Measurements from ENCODE around the gene PRDM15.

Gene PRDM15

DNA sequence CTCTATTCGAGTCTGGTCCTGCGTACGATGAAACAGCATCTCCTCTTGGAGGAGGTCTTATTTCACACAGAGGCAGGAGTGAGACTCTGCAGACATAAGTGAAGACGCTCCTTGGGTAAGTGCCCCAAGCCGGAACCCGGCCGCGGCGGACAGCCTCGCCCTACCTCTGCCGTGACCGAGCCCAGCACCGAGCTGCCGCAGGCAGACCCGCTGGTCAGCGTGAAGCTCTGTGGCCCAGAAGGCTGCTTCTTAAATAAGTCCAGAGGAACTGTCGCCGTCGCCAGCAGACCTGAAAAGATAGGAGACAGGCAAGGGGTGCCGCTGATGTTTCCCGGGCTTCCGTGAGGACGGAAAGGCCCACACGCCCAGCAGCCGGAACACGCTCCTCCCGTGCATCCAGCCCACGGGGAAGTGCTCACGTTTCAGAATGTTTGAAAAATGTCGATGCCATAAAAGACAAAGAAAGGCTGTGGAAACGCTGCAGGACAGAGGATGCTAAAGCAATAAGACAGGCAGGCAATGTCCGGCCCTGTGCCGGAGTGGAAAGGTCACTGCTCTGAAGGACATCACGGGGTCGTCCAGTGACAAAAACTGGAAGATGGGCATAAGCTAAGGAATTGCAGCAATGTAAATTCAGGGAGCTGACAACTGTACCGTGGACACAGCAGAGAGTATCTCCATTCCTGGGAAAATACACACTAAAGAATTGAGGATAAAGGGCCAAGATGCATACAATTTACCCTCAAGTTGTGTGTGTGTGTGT lies 28.5 kb upstream of the PRDM15 start:
- no peak for DNase-seq

DNA sequence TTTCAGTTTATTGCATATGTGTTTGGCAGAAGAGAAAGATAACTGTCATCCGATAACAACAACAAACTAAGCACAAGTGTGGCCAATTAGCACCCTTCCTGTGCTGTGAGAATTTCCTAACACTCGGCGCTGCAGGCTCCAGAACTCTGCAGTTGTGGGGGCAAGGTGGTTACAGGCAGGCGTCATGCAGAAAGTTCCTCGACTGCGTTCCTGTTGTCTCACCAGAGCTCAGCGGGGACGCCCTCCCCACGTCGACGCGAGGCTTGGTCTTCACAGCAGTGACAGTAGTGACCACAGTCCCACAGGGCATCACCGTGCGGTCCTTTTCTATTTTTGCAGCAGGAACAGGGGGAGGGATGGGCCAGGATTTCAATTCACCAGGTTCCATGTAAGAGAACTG lies 27.6 kb upstream of the PRDM15 start:
- DNase-seq = no peak

DNA sequence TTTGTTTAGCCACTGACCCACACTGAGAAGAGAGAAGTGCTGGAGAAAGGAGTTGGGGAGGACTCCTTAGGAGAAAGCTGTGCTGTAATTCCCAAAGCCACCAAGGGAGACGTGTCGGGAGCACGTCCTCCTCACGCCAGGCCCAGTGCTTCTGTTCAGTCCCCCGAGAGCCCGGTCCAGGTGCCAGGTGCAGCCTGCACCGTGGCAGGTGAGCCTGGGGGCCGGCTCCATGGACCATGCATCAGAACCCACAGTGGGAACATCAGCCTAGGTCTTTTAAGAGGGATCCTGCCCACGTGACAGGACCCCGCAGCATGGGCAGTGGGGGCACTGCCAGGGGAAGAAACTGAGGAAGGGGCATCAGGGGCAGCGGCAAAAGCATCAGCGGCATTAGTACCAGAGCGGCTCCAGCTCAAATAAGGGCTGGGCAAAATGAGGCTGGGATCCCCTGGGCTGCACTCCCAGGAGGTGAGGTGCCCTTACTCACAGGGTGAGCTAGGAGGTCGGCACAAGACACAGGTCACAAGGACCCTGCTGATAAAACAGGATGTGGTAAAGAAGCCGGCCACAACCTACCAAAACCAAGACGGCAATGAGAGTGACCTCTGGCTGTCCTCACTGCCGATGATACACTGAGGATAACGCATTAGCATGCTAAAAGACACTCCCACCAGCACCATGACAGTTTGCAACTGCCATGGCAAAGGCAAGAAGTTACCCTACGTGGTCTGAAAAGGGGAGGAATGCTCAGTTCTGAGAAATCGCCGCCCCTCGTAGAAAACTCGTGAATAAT lies 24.6 kb upstream of the PRDM15 start:
- no peak for DNase-seq

DNA sequence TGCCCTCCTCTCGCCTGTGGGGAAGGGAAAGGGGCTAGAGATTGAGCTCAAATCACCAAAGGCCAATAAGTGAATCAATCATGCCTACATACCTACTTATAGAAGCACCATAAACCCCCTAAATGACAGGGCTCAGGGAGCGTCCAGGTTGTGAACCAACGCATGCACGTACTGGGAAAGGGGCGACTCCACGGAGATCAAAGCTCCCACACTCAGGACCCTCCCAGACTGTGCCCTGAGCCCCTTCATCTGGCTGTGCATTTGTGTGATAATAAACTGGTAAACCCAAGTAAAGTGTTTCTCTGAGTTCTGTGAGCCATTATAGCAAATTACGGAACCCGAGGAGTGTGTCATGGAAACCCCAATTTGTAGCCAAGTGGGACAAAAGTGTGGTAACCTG lies 23.8 kb upstream of the PRDM15 start:
- DNase-seq = no peak

DNA sequence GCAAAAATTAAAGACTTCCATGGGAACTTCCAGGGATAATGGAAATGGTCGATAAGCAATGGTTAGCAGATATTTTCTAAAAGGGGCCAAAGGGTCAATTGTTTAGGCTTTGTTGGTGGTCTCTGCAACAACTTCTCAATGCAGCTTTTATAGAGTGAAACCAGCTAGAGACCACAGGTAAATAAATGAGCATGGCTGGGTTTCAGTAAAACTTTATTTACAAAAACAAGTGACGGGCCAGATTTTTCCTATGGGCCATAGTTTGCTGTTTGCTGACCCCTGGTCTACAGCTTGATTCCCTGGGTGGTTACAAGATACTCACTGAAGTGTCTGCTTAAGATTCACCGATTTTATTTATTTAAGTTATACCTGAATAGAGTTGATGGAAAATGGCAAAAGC lies 22.6 kb upstream of the PRDM15 start:
- no peak for DNase-seq

DNA sequence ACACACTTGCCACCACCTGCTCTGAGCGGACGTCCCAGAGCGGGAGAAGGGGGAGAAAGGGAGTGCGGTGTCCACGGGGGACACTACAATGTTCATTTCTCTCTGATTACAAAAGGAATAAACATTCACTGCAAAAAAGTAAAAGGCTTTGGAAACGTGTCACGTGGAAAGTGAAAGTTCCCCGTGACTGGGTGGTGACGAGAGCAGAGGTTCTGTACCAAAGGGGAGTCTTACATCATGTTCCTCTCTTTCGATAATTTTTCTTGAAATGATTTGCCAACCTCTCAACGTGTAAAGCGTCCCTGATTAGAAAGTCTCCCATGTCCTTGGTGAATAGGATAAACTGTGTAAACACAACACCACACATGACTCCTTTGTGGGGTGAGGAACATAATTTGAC lies 22.0 kb upstream of the PRDM15 start:
- no peak for DNase-seq

DNA sequence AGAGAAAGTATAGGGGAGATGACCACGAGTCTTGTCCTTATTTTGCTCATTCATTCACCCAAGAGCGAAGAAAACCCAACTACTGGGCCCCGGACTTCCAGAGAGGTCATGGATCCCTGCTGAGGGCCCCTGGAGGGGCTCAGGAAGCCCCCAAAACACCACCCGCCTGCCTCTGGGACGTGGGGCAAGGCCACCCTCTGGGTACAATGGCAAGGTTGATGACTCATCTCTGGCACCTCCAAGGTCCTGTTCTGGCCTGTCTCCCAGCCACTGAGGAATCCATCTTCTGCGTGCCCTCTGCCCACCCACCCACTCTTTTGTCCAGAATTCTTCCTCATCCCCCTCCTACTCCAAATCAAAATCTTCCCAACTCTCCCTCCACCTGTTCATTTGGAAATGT lies 21.3 kb upstream of the PRDM15 start:
- DNase-seq = no peak

DNA sequence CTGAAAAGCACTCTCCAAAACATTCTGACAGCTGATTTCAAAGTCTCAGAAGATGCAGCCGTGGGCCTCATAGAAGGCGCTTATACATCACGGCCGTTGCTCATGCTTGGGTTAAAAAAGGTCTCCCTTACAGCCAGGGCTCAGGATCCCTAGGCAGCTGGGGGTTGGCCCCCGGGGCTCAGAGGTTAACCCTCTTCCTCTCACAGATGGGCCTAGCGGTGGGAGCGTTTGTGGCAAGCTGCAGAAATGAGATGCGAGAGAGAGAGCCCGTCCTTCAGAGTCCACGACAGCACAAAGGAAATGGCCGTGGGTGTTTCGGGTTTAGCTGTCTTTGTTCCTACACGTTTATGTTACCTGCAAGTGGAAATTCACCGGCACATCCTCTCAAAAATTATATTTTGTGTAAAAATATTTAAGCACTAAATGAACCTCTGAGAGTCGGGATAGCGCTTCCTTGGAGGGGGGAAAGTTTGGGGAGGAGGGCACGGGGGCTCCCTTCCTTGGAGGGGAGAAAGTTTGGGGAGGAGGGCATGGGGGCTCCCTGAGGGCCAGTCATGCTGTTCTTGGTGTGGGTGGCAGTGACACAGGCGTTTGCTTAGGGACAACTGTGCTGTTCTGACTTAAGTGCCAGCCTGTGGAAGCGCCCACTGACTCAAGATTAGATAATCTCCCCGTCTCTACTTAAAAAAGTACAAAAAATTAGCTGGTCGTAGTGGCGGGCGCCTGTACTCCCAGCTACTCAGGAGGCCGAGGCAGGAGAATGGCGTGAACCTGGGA lies 20.5 kb upstream of the PRDM15 start:
- DNase-seq = no peak

DNA sequence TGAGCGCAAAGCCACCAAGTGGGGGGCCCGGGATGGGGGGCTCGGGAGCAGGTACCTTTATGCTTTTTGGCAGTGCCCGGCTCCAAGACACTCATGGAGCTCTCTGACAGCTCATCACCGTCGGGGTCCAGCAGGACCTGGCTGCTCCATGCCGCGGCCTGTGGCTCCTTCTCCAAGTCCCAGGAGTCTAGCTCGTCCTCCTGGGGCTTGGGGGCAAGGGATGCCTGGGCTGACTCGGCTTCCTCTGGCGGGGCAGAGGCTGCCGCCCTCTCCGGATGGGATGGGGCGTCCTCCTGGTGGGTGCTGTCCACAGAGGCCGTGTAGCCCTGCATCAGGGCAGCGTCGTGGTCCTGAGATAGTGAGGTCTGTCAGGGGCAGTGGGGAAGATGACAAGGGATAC lies 19.9 kb upstream of the PRDM15 start:
- no peak for DNase-seq

DNA sequence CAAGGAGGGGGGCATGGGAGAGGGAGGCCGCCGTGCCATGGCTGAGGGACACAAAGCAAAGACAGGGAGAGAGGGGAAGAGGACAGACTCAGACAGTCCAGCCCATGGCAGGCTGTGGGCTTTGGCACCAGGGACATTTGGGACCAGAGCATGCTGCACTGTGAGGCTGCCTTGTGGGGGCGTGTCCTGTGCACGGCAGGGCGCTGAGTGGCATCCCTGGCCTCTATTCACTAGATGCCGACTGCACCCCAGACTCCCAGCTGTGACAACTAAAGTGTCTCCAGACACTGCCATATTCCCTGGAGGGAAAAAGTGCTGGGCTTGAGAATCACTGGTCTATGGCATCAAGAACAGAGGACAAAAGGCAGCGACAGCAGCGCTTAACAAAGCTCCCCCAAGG lies 18.6 kb upstream of the PRDM15 start:
- DNase-seq = no peak

DNA sequence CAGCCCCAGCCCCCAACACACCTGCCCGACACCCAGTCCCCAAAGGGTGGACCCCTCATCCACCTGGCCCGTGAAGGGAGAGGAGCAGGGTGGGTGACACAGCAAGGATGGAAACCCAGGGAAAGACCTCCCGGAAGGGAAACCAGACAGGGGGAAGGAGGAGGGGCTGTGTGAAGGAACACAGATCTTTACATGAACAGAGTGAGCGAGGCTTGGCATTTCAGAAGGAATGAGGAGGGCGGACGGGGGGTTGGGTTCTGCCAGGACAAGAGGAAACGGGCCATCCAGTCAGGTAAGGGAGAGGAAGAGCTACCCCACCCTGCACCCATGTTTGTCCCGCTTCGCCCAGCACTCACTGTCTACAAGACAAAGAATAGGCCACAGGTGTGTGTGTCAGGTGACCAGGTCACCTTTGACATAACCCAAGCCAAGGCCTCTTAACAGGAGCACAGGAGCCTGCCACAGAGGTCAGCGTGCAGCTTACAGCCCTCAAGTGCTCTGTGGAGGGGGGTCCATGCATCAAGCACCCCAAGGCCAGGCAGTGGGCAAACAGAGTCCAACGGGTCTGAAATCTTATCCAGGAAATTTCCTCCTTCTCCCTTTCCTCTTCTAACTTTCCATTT lies 18.0 kb upstream of the PRDM15 start:
- no peak for DNase-seq

DNA sequence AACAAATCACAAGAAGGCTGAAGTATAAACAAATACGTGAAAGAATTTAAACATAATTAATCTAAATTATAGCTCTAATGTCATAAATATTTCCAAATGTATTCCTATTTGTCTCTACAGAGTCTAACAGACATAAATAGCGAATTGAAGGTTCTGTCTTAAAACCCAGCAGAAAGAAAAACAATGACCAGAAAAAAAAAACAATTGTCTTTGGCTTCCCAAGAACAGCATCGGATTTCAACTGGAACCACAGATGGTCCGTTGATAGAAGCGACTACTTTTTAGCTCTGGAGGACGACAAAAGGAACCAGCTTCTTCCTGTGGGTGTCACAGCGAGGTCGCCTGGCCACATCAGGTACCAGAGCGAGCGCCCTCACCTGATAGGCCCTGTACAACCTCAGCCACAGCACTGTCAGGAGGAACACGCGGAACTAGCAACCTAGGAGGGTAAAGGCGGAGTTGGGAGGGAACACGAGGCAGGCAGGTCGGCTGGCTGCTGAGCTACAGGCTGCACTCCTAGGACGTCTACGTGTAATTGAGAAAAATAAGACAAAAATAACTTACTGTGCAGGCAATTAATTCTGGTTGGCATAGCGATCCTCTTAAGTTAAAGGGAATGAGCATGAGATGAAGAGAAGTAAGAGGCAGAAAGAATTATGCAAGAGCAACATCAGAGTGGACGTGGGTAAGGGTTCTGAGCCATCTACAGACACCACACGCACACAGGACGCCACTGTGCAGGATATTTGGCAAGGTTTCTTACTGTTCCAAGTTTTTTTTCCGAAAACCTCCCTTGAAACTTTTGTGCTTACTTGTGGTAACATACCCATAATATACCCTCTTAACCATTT lies 16.7 kb upstream of the PRDM15 start:
- no peak for DNase-seq

DNA sequence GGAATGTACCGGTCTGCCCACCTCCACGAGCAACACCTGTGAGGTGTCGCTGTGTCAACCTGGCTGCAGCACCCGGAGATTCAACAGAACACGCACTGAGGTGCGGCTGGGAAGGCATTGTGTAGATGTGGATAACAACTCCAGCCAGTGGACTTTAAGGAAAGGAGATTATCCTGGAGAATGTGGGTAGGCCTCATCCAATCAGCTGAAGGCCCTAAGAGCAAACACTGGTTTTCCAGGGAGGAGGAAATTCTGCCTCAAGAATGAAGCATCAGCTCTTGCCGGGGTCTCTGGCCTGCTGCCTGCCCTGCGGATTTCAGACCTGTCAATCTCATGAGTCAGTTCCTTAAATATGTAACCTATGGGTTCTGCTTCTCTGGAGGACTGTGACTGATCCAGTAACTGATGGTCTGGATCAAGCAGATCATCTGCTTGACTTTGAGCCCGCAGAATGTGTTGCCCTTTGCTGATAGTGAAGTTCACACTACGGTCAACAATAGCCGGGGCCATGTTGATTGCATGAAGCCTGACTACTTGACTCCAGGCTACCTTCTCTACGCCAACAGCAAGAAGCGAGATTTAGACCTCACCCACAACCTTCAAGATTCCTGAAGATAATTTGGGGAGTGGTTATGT lies 15.9 kb upstream of the PRDM15 start:
- DNase-seq = no peak

DNA sequence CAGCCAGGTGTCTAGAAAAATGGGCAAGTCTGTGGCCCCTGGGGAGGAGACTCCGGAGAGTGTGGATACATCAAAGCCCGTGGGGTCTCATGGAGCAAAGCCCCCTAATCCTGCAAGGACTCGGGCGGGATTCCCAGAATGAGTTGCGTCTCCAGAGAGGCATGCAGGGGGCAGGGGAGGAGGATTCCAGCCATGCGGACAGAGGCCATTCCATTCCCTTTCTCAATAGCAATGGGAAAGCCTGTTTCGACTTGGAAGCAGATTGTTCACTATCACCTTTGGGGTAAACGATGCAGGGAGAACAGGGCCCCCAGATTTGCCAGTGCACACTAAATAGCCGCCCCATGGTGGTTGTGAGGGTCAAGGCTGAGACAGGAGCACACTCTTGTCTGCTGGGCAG lies 15.4 kb upstream of the PRDM15 start:
- DNase-seq = no peak

DNA sequence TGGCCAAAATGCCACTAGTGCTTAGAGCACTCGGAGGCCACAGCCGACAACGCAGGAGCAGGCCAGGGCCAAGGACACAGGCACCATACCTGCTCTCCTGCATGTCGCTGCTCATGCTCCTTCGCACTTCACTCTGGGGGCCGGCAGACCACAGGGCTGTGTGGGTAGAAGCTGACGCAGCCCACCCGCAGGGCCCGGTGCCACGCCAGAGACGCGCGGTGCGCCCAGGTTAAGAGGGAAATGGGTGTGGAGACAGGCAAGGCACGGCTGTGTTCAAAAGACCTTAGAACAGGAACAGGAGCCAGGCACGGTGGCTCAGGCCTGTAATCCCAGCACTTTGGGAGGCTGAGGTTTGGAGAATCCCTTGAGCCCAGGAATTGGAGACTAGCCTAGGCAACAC lies 13.6 kb upstream of the PRDM15 start:
- no peak for DNase-seq

DNA sequence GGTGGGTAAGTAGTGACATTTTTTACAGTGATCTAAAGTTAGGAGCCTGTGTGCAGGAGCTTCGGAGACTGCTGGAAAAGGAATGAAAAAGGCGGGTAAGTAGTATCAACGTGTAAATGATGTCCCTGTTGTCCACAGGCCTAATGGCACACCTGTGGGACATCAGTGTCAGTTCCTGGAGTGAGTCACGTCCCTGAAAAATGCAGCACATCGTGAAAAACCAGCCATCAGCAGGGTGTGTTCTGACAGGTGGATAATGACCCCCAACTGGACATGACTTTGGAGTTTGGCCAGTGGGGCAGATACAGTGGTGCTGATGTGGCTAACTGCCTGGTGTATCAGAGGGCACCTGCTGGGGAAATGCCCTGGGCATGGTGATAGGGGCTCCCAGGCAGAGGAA lies 12.0 kb upstream of the PRDM15 start:
- no peak for DNase-seq

DNA sequence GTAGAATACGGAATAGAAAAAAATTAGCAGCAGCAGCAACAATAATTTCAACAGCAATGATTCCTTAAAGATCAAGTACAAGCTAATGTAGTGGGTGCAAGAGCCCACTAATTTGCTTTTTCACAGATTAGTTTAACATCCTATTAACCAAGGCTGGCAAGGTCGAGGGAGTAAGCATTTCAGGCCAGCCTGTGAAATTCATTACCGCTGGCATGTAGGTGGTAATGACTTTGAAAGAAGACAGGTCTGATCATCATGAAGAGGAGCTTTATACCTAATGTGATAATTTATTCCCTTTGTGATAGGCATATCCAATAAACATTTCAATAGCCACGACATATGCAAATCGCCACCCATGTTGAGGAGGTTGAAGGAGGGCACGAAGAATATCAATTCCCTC lies 11.2 kb upstream of the PRDM15 start:
- DNase-seq = no peak

DNA sequence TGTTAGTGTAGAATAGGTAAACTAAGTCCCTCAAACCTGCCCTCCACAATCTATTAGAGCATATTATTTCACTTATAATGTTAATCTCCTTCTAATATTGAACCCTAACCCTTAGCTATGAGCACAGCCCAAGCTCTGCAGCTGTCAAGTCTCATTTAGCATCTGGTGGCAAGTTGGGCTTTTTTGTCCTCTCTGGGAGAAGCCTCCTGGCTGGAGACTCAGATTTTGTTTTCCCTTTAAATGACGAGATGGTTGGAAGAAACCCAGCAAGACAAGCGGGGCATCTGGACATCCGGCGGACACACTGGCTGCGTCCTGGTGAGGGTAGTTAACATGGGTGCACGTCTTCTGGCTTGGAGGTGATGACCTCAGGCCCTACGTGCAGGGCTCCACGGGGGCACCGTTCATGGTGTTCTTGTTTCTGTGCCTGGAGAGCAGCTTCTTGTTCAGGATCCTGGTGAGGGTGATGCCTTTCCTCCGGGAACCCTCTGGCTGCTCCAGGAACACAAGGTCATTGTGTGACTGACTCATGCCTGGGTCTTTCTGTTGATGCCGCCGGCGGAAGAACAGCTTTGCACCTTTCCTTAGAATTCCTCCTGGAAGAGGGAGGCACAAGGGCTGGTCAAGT lies 9.7 kb upstream of the PRDM15 start:
- no peak for DNase-seq

DNA sequence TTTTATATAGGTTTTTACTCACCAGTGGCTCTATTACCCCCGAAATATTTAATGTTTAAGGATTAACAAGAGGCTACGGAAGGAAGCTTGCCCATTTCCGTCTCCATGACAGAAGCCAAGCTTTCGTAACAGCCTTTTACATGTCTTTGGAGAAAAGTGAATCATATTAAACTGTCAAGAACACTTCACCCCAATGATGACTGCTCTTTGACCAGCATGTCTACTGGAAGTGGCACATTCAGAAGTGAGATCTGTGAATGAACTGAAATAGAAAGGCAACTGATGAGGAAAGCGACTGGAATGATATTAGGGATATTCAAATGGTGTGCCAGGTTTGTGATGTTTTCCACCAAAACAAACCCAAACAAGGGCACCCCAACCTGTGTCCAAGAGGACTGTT lies 8.5 kb upstream of the PRDM15 start:
- no peak for DNase-seq

DNA sequence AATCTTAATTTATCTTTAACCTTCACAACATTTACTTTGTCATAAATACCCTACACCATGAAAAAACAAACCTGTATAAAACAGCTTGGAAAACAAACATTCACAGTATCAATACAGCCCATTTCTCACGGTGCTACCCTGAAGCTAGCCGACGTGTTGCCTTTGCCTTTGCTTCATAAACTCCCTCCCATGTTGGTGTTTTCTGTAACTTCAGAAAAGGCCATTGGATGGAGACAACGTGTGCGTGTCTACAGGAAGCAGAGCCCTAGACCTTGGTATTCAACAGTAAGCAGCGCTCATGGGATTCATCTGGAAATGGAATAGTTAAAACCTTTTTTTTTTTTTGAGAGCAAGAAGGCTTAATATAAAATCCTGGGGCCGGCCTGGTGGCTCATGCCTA lies 7.2 kb upstream of the PRDM15 start:
- no peak for DNase-seq

DNA sequence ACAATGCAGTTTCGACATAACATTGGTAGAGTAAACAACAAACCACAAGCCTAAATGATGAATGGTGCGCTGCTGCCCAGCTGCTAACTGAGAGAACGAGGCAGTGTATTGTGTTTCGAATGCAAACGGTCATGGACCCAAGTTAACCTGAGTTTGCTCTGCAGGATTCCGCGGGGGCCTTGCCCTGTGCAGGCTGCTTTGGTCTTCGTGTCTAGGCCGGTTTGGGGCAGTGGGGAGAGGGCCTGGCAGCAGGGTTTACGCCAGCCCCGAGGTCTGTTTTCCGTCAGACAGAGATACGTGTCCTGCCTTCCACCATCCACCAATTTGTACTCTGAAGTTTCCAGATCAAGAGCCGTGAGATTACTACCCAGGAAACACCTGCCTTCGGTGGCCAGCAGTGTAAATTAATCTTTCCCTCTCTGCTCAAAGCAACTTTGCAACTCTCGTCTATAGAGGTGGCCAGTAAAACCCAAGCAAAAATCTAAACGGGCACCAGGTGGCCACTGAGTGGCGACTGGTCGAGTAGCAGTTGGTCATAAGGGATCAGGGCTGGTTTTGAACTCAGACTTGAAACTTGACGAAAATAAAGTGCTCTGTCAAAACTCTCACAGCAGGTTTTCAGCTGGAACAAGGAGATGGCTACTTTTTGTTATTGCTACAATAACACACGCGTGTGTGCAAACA lies 6.3 kb upstream of the PRDM15 start:
- no peak for DNase-seq
